ENCODE measurements around the gene GNA15. TPM values are rescaled to one million over a fixed set of nuclear protein-coding genes. Genes with fewer than 3 reads are reported as not detected.
"Not testable (repeated sequence)": the region's sequence is repeated elsewhere in the genome, so short reads cannot be mapped to it uniquely, and the experiment has no call there.

The GNA15 gene
- total RNA-seq, 6 experiments from 2014 or later = 0.31 to 3.9 (median 0.83) TPM

GRCh38 chr19:3150739-3151329, 15.0 kb downstream of the GNA15 start:
- ATAC-seq (no peak), DNase-seq (peak in 1 of 3 donors; percentile 17)
- Histone ChIP-seq H3K36me3 (no peaks in the 10 kb centered on the region), H3K4me3 (no peak overlapping the region), H3K4me1 (no peaks in the 10 kb centered on the region), H3K27me3 (no peaks in the 10 kb centered on the region), H3K9me3 (no peaks in the 10 kb centered on the region), H3K27ac (no peak overlapping the region)
- TF ChIP-seq POLR2A (IDR thresholded peaks at IDR 0.05) = no peak
- no peak for TF ChIP-seq CTCF (IDR thresholded peaks at IDR 0.05)
- WGBS (ENCODE audit: insufficient coverage, low coverage, low lambda C conversion rate, missing lambda C conversion rate) = 17% methylated on average over 1 of the region's 5 CpGs
- intact Hi-C loops (cut with DNase I) = no loop called here

DNA sequence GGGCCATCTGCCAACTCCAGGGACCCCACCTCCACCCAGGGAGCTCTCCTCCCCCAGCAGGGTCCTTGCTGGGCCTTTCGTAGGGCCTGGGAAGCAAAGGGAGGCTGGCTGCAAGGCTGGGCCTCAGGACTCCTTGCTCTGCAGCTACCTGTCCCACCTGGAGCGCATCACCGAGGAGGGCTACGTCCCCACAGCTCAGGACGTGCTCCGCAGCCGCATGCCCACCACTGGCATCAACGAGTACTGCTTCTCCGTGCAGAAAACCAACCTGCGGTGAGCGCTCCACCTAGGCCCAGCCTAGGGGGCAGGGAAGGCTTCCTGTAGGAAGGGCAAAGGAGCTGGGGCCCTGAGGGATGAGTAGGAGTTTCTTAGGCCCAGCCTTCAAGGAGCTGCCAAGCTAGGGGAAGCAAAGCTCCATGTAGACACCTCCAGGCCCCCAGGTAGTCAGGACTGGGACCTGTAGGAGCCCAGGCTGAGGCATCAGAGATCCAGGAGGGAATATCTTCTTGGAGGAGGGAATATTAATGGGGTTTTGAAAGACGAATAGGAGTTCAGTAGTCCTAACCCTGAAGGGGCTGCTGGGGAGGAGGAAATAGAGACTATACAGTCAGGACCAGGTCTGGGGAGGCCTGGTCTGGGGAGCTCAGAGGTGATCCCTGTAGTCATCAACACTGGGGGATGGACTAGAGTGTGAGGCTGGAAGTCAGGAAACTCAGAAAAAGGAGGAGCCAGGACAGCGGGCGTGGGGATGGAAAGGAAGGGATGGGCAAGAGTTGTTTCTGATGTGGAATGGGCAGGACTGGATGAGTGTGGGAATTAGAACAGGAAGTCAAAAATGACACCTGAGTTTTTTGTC, 16.0 kb downstream of the GNA15 start:
- Histone ChIP-seq H3K4me3 (no peak overlapping the region), H3K9me3 (no peaks in the 10 kb centered on the region), H3K36me3 (no peaks in the 10 kb centered on the region), H3K27me3 (no peaks in the 10 kb centered on the region), H3K27ac (no peak overlapping the region), H3K4me1 (no peaks in the 10 kb centered on the region)
- TF ChIP-seq CTCF (IDR thresholded peaks at IDR 0.05) (no peak), POLR2A (IDR thresholded peaks at IDR 0.05) (no peak)
- 60% methylated on average over 3 of the region's 14 CpGs for WGBS (ENCODE audit: insufficient coverage, low coverage, low lambda C conversion rate, missing lambda C conversion rate)
- peak in 1 of 3 donors; percentile 32 for DNase-seq
- no peak for ATAC-seq
- intact Hi-C loops (cut with DNase I) = no loop called here

- WGBS (ENCODE audit: insufficient coverage, low coverage, low lambda C conversion rate, missing lambda C conversion rate) = 82% methylated on average over 3 of the region's 3 CpGs
- intact Hi-C loops (cut with DNase I) = no loop called here
- Histone ChIP-seq H3K36me3 (no peaks in the 10 kb centered on the region), H3K27ac (no peak overlapping the region), H3K4me3 (no peak overlapping the region), H3K4me1 (no peaks in the 10 kb centered on the region), H3K27me3 (no peaks in the 10 kb centered on the region), H3K9me3 (no peaks in the 10 kb centered on the region)
- DNase-seq (peak in 1 of 3 donors; percentile 3), ATAC-seq (no peak)
- no peak for TF ChIP-seq POLR2A (IDR thresholded peaks at IDR 0.05)
- TF ChIP-seq CTCF (IDR thresholded peaks at IDR 0.05) = no peak
Observed at GRCh38 chr19:3152419-3152780, 16.6 kb downstream of the GNA15 start.

- H3K4me1 ChIP-seq = no peaks in the 10 kb centered on the region
- H3K36me3 ChIP-seq = no peaks in the 10 kb centered on the region
- H3K4me3 ChIP-seq = no peak overlapping the region
- H3K9me3 ChIP-seq = no peaks in the 10 kb centered on the region
- no peak for ATAC-seq
- DNase-seq = no peak
- no peaks in the 10 kb centered on the region for H3K27me3 ChIP-seq
- no peak overlapping the region for H3K27ac ChIP-seq
- intact Hi-C loops (cut with DNase I) = no loop called here
- no peak for TF ChIP-seq CTCF (IDR thresholded peaks at IDR 0.05)
- no peak for TF ChIP-seq POLR2A (IDR thresholded peaks at IDR 0.05)
- 63% methylated on average over 3 of the region's 3 CpGs for WGBS (ENCODE audit: insufficient coverage, low coverage, low lambda C conversion rate, missing lambda C conversion rate)
Observed at GRCh38 chr19:3153286-3154230, 17.7 kb downstream of the GNA15 start.

GRCh38 chr19:3154447-3154846, 18.6 kb downstream of the GNA15 start:
- ATAC-seq; H3K27me3 ChIP-seq; intact Hi-C loops (cut with DNase I); H3K4me1 ChIP-seq; H3K36me3 ChIP-seq; DNase-seq; H3K27ac ChIP-seq; H3K4me3 ChIP-seq; H3K9me3 ChIP-seq: not testable (repeated sequence)
- WGBS (ENCODE audit: insufficient coverage, low coverage, low lambda C conversion rate, missing lambda C conversion rate) = 86% methylated on average over 2 of the region's 3 CpGs
